HCT116 (cell line): ENCODE measurements around the gene SCGB3A2. TPM values are rescaled to one million over a fixed set of nuclear protein-coding genes. Genes with fewer than 3 reads are reported as not detected.

Experiments used
- ATAC-seq: fragments of 200-7000 bp; cut with Tn5 transposase; 2 replicates; pipeline ENCODE4 v1.9.1; 2020; ENCODE audit warnings: mild to moderate bottlenecking, moderate library complexity
- BruUV-seq: library from RNA; stranded (reverse); fragments of 400-500 nt; replicated peaks from 2 replicates; lab custom pipeline; 2021; lab: Mats Ljungman, UMichigan
- CTCF ChIA-PET: fragments of 300-600 bp; sonication (Branson Sonifier 250); formaldehyde crosslinking; loops from one replicate; lab custom pipeline; 2021; ENCODE audit warnings: antibody characterized with exemption; lab: Charles Lee
- POLR2A ChIA-PET: fragments of 300-600, 350-600 bp; sonication (Branson Sonifier 250); formaldehyde crosslinking; loops from one replicate; lab custom pipeline; 2021; ENCODE audit warnings: antibody characterized with exemption; lab: Charles Lee
- RAD21 ChIA-PET, 2 experiments: fragments of 300-600 bp; sonication (Branson Sonifier 250); formaldehyde crosslinking; loops; one replicate each; lab custom pipeline; 2023; ENCODE audit warnings: low total read pairs in 2 of 2; ENCODE audit not compliant: uncharacterized antibody in 2 of 2, unreplicated experiment in 2 of 2, low non-redundant PET in 1 of 2; lab: Charles Lee
- DNase-seq: peaks from one replicate; pipeline ENCODE4 v3.0.0-alpha.2; 2010; ENCODE audit warnings: low read depth, low spot score
- H2AFZ ChIP-seq: fragments of 200-600 bp; shearing (Covaris generic), sonication (generic); 2 replicates; pipeline ENCODE4 v1.6.1; 2017; ENCODE audit warnings: low read depth, mixed run types, mixed read lengths, antibody characterized with exemption, low read length; ENCODE audit not compliant: poor library complexity, severe bottlenecking
- H3K27ac ChIP-seq: 2 replicates; pipeline ENCODE4 v1.5.1; 2012; ENCODE audit warnings: low read depth, low read length
- H3K27me3 ChIP-seq: fragments of 200-600 bp; sonication (generic); 2 replicates; pipeline ENCODE4 v1.6.1; 2016; ENCODE audit warnings: mixed run types, low read length, mixed read lengths; ENCODE audit not compliant: insufficient read depth
- H3K36me3 ChIP-seq, 2 experiments: fragments of 200-500 bp in 1 of 2; fragments of 200-600 bp in 1 of 2; sonication (Bioruptor generic) in 1 of 2; sonication (generic) in 1 of 2; 2 replicates each; pipeline versions ENCODE4 v1.5.1 to v1.6.1; 2014 to 2016; ENCODE audit warnings: low read length in 2 of 2, inconsistent platforms in 1 of 2, mixed read lengths in 1 of 2, mixed run types in 1 of 2; ENCODE audit not compliant: insufficient read depth in 2 of 2, control insufficient read depth in 1 of 2
- H3K4me1 ChIP-seq, 2 experiments: fragments of 200-600 bp in 1 of 2; sonication (generic) in 1 of 2; 2 replicates each; pipeline versions ENCODE4 v1.5.1 to v1.6.1; 2012 to 2017; ENCODE audit warnings: low read length in 2 of 2, inconsistent platforms in 1 of 2, mild to moderate bottlenecking in 1 of 2, mixed read lengths in 1 of 2, mixed run types in 1 of 2, moderate library complexity in 1 of 2; ENCODE audit not compliant: insufficient read depth in 2 of 2, control insufficient read depth in 1 of 2
- H3K4me2 ChIP-seq: fragments of 200-600 bp; sonication (generic); 2 replicates; pipeline ENCODE4 v1.6.1; 2017; ENCODE audit warnings: mixed run types, low read length, mixed read lengths
- H3K4me3 ChIP-seq, 2 experiments: fragments of 200-600 bp in 1 of 2; sonication (generic) in 1 of 2; replicated peaks in 1 of 2; 2 replicates each; pipeline ENCODE4 v1.5.1; 2011 to 2016; ENCODE audit warnings: low read length in 2 of 2, control low read depth in 1 of 2, low read depth in 1 of 2, mild to moderate bottlenecking in 1 of 2, mixed read lengths in 1 of 2, mixed run types in 1 of 2
- H3K79me2 ChIP-seq: fragments of 200-600 bp; sonication (generic); 2 replicates; pipeline ENCODE4 v1.6.1; 2017; ENCODE audit warnings: mild to moderate bottlenecking, mixed run types, low read length, moderate library complexity, mixed read lengths; ENCODE audit not compliant: insufficient read depth
- H3K9ac ChIP-seq: fragments of 200-600 bp; sonication (generic); 2 replicates; pipeline ENCODE4 v1.6.1; 2016; ENCODE audit warnings: low read length, mixed read lengths
- H3K9me2 ChIP-seq: fragments of 200-600 bp; sonication (generic), shearing (Covaris generic); 2 replicates; pipeline ENCODE4 v1.6.1; 2017; ENCODE audit warnings: mixed run types, mild to moderate bottlenecking, moderate library complexity; ENCODE audit not compliant: insufficient read depth
- H3K9me3 ChIP-seq, 2 experiments: fragments of 200-500 bp in 1 of 2; fragments of 200-600 bp in 1 of 2; sonication (Bioruptor generic) in 1 of 2; sonication (generic) in 1 of 2; 2 replicates each; pipeline ENCODE4 v1.6.1; 2014 to 2017; ENCODE audit warnings: low read length in 2 of 2, mixed read lengths in 2 of 2, inconsistent platforms in 1 of 2, low read depth in 1 of 2, mild to moderate bottlenecking in 1 of 2, mixed run types in 1 of 2, moderate library complexity in 1 of 2; ENCODE audit not compliant: control insufficient read depth in 1 of 2, insufficient read depth in 1 of 2
- H4K20me1 ChIP-seq: fragments of 200-600 bp; sonication (generic), shearing (Covaris generic); 2 replicates; pipeline ENCODE4 v1.6.1; 2017; ENCODE audit warnings: mixed run types, mild to moderate bottlenecking, moderate library complexity; ENCODE audit not compliant: insufficient read depth
- CEBPB ChIP-seq: IDR thresholded peaks from 2 replicates; pipeline ENCODE4 v1.6.1; 2012; ENCODE audit warnings: low read depth
- ELF1 ChIP-seq: IDR thresholded peaks from 2 replicates; pipeline ENCODE4 v1.6.1; 2012; ENCODE audit warnings: low read depth, borderline replicate concordance
- EZH2 ChIP-seq: fragments of 200-600 bp; sonication (generic); IDR thresholded peaks from 2 replicates; pipeline ENCODE4 v1.6.1; 2017; ENCODE audit warnings: antibody characterized with exemption, mixed run types
- FOSL1 ChIP-seq: IDR thresholded peaks from 2 replicates; pipeline ENCODE4 v1.6.1; 2012; ENCODE audit warnings: low read depth
- JUND ChIP-seq: IDR thresholded peaks from 2 replicates; pipeline ENCODE4 v1.6.1; 2012
- POLR2A ChIP-seq: IDR thresholded peaks from 2 replicates; pipeline ENCODE4 v1.7.0; 2011; ENCODE audit warnings: borderline replicate concordance; ENCODE audit not compliant: insufficient read depth, insufficient read length; ENCODE audit errors: extremely low read depth
- RAD21 ChIP-seq: IDR thresholded peaks from 2 replicates; pipeline ENCODE4 v1.6.1; 2012; ENCODE audit warnings: low read depth, mild to moderate bottlenecking
- REST ChIP-seq: IDR thresholded peaks from 2 replicates; pipeline ENCODE4 v1.6.1; 2012; ENCODE audit warnings: low read depth
- TCF7L2 ChIP-seq: IDR thresholded peaks from 2 replicates; pipeline ENCODE4 v1.7.0; 2011; ENCODE audit warnings: borderline replicate concordance, inconsistent platforms; ENCODE audit not compliant: insufficient read depth, insufficient read length; ENCODE audit errors: extremely low read depth
- ZFX ChIP-seq: fragments of 450-650 bp; IDR thresholded peaks from 2 replicates; pipeline ENCODE4 v1.6.1; 2017
- ZNF274 ChIP-seq: fragments of 200-500 bp; sonication (Bioruptor generic); IDR thresholded peaks from 2 replicates; pipeline ENCODE4 v1.6.1; 2014; ENCODE audit warnings: mild to moderate bottlenecking, low read depth, low read length, inconsistent platforms
- intact Hi-C: fragments of 100-400 bp; cut with micrococcal nuclease; formaldehyde crosslinking; loops from 2 replicates; pipeline ENCODE4 v1.10.0; 2022
- total RNA-seq: library from RNA; stranded (reverse); gene quantifications from one replicate; pipeline ENCODE4 v1.2.1, GENCODE V29; 2021; ENCODE audit not compliant: unreplicated experiment
- TF ChIP-seq, protein P1 (sequence below), 3 experiments: fragments of 200-600 bp in 1 of 3; sonication (generic) in 1 of 3; IDR thresholded peaks in 2 of 3; conservative IDR thresholded peaks in 1 of 3; 2 replicates each; pipeline ENCODE4 v1.5.1; 2012 to 2017; ENCODE audit warnings: low read depth in 2 of 3, low read length in 2 of 3, antibody characterized with exemption in 1 of 3, borderline replicate concordance in 1 of 3, control low read depth in 1 of 3, mild to moderate bottlenecking in 1 of 3, mixed read lengths in 1 of 3, mixed run types in 1 of 3, moderate library complexity in 1 of 3; ENCODE audit not compliant: insufficient read depth in 1 of 3

Gene SCGB3A2
- total RNA-seq, 1 experiment from 2014 or later: not detected

GRCh38 chr5:147849226-147849625 lies 29.3 kb upstream of the SCGB3A2 start:
- Histone ChIP-seq H3K4me1 (no peaks in the 10 kb centered on the region), H3K4me2 (no peak overlapping the region), H2AFZ (no peak overlapping the region), H3K9me2 (no peaks in the 10 kb centered on the region), H4K20me1 (no peaks in the 10 kb centered on the region), H3K27me3 (peaks cover 6% of the 10 kb centered on the region), H3K27ac (no peak overlapping the region), H3K9me3 (no peaks in the 10 kb centered on the region), H3K4me3 (no peak overlapping the region), H3K79me2 (no peaks in the 10 kb centered on the region), H3K9ac (no peak overlapping the region), H3K36me3 (no peaks in the 10 kb centered on the region)
- DNase-seq (no peak), ATAC-seq (no peak)
- BruUV-seq: no TSS peak
- CTCF ChIA-PET: no interaction called here
- intact Hi-C loops: no loop called here
- POLR2A ChIA-PET: no interaction called here
- TF ChIP-seq ELF1 (no peak), ZFX (no peak), ZNF274 (no peak), TCF7L2 (no peak), JUND (no peak), EZH2 (no peak), CEBPB (no peak), REST (no peak), RAD21 (no peak), POLR2A (no peak), FOSL1 (no peak)
- TF ChIP-seq, protein P1, sequence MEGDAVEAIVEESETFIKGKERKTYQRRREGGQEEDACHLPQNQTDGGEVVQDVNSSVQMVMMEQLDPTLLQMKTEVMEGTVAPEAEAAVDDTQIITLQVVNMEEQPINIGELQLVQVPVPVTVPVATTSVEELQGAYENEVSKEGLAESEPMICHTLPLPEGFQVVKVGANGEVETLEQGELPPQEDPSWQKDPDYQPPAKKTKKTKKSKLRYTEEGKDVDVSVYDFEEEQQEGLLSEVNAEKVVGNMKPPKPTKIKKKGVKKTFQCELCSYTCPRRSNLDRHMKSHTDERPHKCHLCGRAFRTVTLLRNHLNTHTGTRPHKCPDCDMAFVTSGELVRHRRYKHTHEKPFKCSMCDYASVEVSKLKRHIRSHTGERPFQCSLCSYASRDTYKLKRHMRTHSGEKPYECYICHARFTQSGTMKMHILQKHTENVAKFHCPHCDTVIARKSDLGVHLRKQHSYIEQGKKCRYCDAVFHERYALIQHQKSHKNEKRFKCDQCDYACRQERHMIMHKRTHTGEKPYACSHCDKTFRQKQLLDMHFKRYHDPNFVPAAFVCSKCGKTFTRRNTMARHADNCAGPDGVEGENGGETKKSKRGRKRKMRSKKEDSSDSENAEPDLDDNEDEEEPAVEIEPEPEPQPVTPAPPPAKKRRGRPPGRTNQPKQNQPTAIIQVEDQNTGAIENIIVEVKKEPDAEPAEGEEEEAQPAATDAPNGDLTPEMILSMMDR (IDR thresholded peaks at IDR 0.05 in 2 of 3, conservative IDR thresholded peaks at IDR 0.05 in 1 of 3; ENCODE audit: borderline replicate concordance in 1 of 3, insufficient read depth in 1 of 3, low read depth in 2 of 3, low read length in 2 of 3): no peak
- RAD21 ChIA-PET: no interaction called here
